ENCODE data around the gene BPTF. TPM values are rescaled to one million over a fixed set of nuclear protein-coding genes. Genes with fewer than 3 reads are reported as not detected.

Gene BPTF
- total and polyA plus RNA-seq, 2 of the 8 experiments (the other 6 are each of a cell fraction or from before 2014, with no cell fraction given): 107 to 228 TPM

GRCh38 chr17:67947325-67947813 is 122.1 kb downstream of the BPTF start (continued):
- TF ChIP-seq KDM4A (IDR thresholded peaks at IDR 0.05; ENCODE audit: low read depth, low read length, severe bottlenecking) (no peak), SIN3A (conservative IDR thresholded peaks at IDR 0.05 in 1 of 2, IDR thresholded peaks at IDR 0.05 in 1 of 2; ENCODE audit: low read depth in 1 of 2, low read length in 2 of 2) (no peak), SIX5 (IDR thresholded peaks at IDR 0.05; ENCODE audit: low read depth, low read length) (no peak), CBX8 (IDR thresholded peaks at IDR 0.05; ENCODE audit: borderline replicate concordance, low read depth, low read length) (no peak), CREB1 (IDR thresholded peaks at IDR 0.05) (no peak)
